HCT116 (cell line): ENCODE measurements around the gene MEG3. TPM values are rescaled to one million over a fixed set of nuclear protein-coding genes. Genes with fewer than 3 reads are reported as not detected.

Source experiments
- ATAC-seq: fragments of 200-7000 bp; cut with Tn5 transposase; 2 replicates; pipeline ENCODE4 v1.9.1; 2020; ENCODE audit warnings: mild to moderate bottlenecking, moderate library complexity
- BruUV-seq: library from RNA; stranded (reverse); fragments of 400-500 nt; replicated peaks from 2 replicates; lab custom pipeline; 2021; lab: Mats Ljungman, UMichigan
- CTCF ChIA-PET: fragments of 300-600 bp; sonication (Branson Sonifier 250); formaldehyde crosslinking; loops from one replicate; lab custom pipeline; 2021; ENCODE audit warnings: antibody characterized with exemption; lab: Charles Lee
- POLR2A ChIA-PET: fragments of 300-600, 350-600 bp; sonication (Branson Sonifier 250); formaldehyde crosslinking; loops from one replicate; lab custom pipeline; 2021; ENCODE audit warnings: antibody characterized with exemption; lab: Charles Lee
- RAD21 ChIA-PET, 2 experiments: fragments of 300-600 bp; sonication (Branson Sonifier 250); formaldehyde crosslinking; loops; one replicate each; lab custom pipeline; 2023; ENCODE audit warnings: low total read pairs in 2 of 2; ENCODE audit not compliant: uncharacterized antibody in 2 of 2, unreplicated experiment in 2 of 2, low non-redundant PET in 1 of 2; lab: Charles Lee
- DNase-seq: peaks from one replicate; pipeline ENCODE4 v3.0.0-alpha.2; 2010; ENCODE audit warnings: low read depth, low spot score
- H2AFZ ChIP-seq: fragments of 200-600 bp; shearing (Covaris generic), sonication (generic); 2 replicates; pipeline ENCODE4 v1.6.1; 2017; ENCODE audit warnings: low read depth, mixed run types, mixed read lengths, antibody characterized with exemption, low read length; ENCODE audit not compliant: poor library complexity, severe bottlenecking
- H3K27ac ChIP-seq: 2 replicates; pipeline ENCODE4 v1.5.1; 2012; ENCODE audit warnings: low read depth, low read length
- H3K27me3 ChIP-seq: fragments of 200-600 bp; sonication (generic); 2 replicates; pipeline ENCODE4 v1.6.1; 2016; ENCODE audit warnings: mixed run types, low read length, mixed read lengths; ENCODE audit not compliant: insufficient read depth
- H3K36me3 ChIP-seq, 2 experiments: fragments of 200-500 bp in 1 of 2; fragments of 200-600 bp in 1 of 2; sonication (Bioruptor generic) in 1 of 2; sonication (generic) in 1 of 2; 2 replicates each; pipeline versions ENCODE4 v1.5.1 to v1.6.1; 2014 to 2016; ENCODE audit warnings: low read length in 2 of 2, inconsistent platforms in 1 of 2, mixed read lengths in 1 of 2, mixed run types in 1 of 2; ENCODE audit not compliant: insufficient read depth in 2 of 2, control insufficient read depth in 1 of 2
- H3K4me1 ChIP-seq, 2 experiments: fragments of 200-600 bp in 1 of 2; sonication (generic) in 1 of 2; 2 replicates each; pipeline versions ENCODE4 v1.5.1 to v1.6.1; 2012 to 2017; ENCODE audit warnings: low read length in 2 of 2, inconsistent platforms in 1 of 2, mild to moderate bottlenecking in 1 of 2, mixed read lengths in 1 of 2, mixed run types in 1 of 2, moderate library complexity in 1 of 2; ENCODE audit not compliant: insufficient read depth in 2 of 2, control insufficient read depth in 1 of 2
- H3K4me2 ChIP-seq: fragments of 200-600 bp; sonication (generic); 2 replicates; pipeline ENCODE4 v1.6.1; 2017; ENCODE audit warnings: mixed run types, low read length, mixed read lengths
- H3K4me3 ChIP-seq, 2 experiments: fragments of 200-600 bp in 1 of 2; sonication (generic) in 1 of 2; replicated peaks in 1 of 2; 2 replicates each; pipeline ENCODE4 v1.5.1; 2011 to 2016; ENCODE audit warnings: low read length in 2 of 2, control low read depth in 1 of 2, low read depth in 1 of 2, mild to moderate bottlenecking in 1 of 2, mixed read lengths in 1 of 2, mixed run types in 1 of 2
- H3K79me2 ChIP-seq: fragments of 200-600 bp; sonication (generic); 2 replicates; pipeline ENCODE4 v1.6.1; 2017; ENCODE audit warnings: mild to moderate bottlenecking, mixed run types, low read length, moderate library complexity, mixed read lengths; ENCODE audit not compliant: insufficient read depth
- H3K9ac ChIP-seq: fragments of 200-600 bp; sonication (generic); 2 replicates; pipeline ENCODE4 v1.6.1; 2016; ENCODE audit warnings: low read length, mixed read lengths
- H3K9me2 ChIP-seq: fragments of 200-600 bp; sonication (generic), shearing (Covaris generic); 2 replicates; pipeline ENCODE4 v1.6.1; 2017; ENCODE audit warnings: mixed run types, mild to moderate bottlenecking, moderate library complexity; ENCODE audit not compliant: insufficient read depth
- H3K9me3 ChIP-seq, 2 experiments: fragments of 200-500 bp in 1 of 2; fragments of 200-600 bp in 1 of 2; sonication (Bioruptor generic) in 1 of 2; sonication (generic) in 1 of 2; 2 replicates each; pipeline ENCODE4 v1.6.1; 2014 to 2017; ENCODE audit warnings: low read length in 2 of 2, mixed read lengths in 2 of 2, inconsistent platforms in 1 of 2, low read depth in 1 of 2, mild to moderate bottlenecking in 1 of 2, mixed run types in 1 of 2, moderate library complexity in 1 of 2; ENCODE audit not compliant: control insufficient read depth in 1 of 2, insufficient read depth in 1 of 2
- H4K20me1 ChIP-seq: fragments of 200-600 bp; sonication (generic), shearing (Covaris generic); 2 replicates; pipeline ENCODE4 v1.6.1; 2017; ENCODE audit warnings: mixed run types, mild to moderate bottlenecking, moderate library complexity; ENCODE audit not compliant: insufficient read depth
- CEBPB ChIP-seq: IDR thresholded peaks from 2 replicates; pipeline ENCODE4 v1.6.1; 2012; ENCODE audit warnings: low read depth
- EGR1 ChIP-seq: IDR thresholded peaks from 2 replicates; pipeline ENCODE4 v1.6.1; 2012; ENCODE audit warnings: low read depth
- EZH2 ChIP-seq: fragments of 200-600 bp; sonication (generic); IDR thresholded peaks from 2 replicates; pipeline ENCODE4 v1.6.1; 2017; ENCODE audit warnings: antibody characterized with exemption, mixed run types
- POLR2AphosphoS5 ChIP-seq: IDR thresholded peaks from 2 replicates; pipeline ENCODE4 v1.6.1; 2011; ENCODE audit warnings: mild to moderate bottlenecking, low read depth, low read length, moderate library complexity
- RAD21 ChIP-seq: IDR thresholded peaks from 2 replicates; pipeline ENCODE4 v1.6.1; 2012; ENCODE audit warnings: low read depth, mild to moderate bottlenecking
- SIN3A ChIP-seq: IDR thresholded peaks from 2 replicates; pipeline ENCODE4 v1.6.1; 2012; ENCODE audit warnings: low read depth
- SP1 ChIP-seq: IDR thresholded peaks from 2 replicates; pipeline ENCODE4 v1.6.1; 2012; ENCODE audit warnings: low read depth
- YY1 ChIP-seq: IDR thresholded peaks from 2 replicates; pipeline ENCODE4 v1.6.1; 2011; ENCODE audit warnings: low read length, low read depth, moderate library complexity, mild to moderate bottlenecking; ENCODE audit not compliant: insufficient replicate concordance; ENCODE audit errors: extremely low read depth
- ZFX ChIP-seq: fragments of 450-650 bp; IDR thresholded peaks from 2 replicates; pipeline ENCODE4 v1.6.1; 2017
- ZNF274 ChIP-seq: fragments of 200-500 bp; sonication (Bioruptor generic); IDR thresholded peaks from 2 replicates; pipeline ENCODE4 v1.6.1; 2014; ENCODE audit warnings: mild to moderate bottlenecking, low read depth, low read length, inconsistent platforms
- intact Hi-C: fragments of 100-400 bp; cut with micrococcal nuclease; formaldehyde crosslinking; loops from 2 replicates; pipeline ENCODE4 v1.10.0; 2022
- total RNA-seq: library from RNA; stranded (reverse); gene quantifications from one replicate; pipeline ENCODE4 v1.2.1, GENCODE V29; 2021; ENCODE audit not compliant: unreplicated experiment
- TF ChIP-seq, protein P1 (sequence below): IDR thresholded peaks from 2 replicates; pipeline ENCODE4 v1.6.1; 2012

The MEG3 gene
- total RNA-seq, 1 experiment from 2014 or later, result 2.5 TPM

DNA sequence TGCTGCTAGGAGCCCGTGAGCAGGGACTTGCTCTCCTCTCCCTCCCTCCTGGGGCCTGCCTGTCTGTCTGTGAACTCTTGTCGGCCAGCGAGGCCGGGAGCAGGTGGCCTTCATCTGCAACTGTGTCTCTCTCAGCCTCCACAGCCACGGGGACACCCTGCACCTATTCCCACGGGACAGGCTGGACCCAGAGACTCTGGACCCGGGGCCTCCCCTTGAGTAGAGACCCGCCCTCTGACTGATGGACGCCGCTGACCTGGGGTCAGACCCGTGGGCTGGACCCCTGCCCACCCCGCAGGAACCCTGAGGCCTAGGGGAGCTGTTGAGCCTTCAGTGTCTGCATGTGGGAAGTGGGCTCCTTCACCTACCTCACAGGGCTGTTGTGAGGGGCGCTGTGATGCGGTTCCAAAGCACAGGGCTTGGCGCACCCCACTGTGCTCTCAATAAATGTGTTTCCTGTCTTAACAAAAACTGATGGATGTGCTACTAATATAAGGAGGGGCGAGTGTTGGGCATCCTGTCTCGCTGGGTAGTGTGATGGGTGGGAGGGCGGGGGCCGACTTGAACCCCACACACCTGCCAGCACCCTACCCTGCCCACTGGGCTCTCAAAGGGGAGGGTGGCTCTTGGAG, 34.8 kb downstream of the MEG3 start:
- ChIA-PET POLR2A (no interaction called here), RAD21 (no interaction called here), CTCF (no interaction called here)
- no peak for DNase-seq
- intact Hi-C loops, result no loop called here
- no peak overlapping the region for H3K27ac ChIP-seq
- peaks cover 0 to 16% of the 10 kb centered on the region in 2 experiments; a peak in 2 of 4 replicates for H3K4me1 ChIP-seq
- no peaks in the 10 kb centered on the region for H3K9me3 ChIP-seq
- no peak overlapping the region for H2AFZ ChIP-seq
- no peak overlapping the region for H3K4me2 ChIP-seq
- H3K9ac ChIP-seq, result no peak overlapping the region
- no peaks in the 10 kb centered on the region; the same call in 1 of the 2 replicates for H3K27me3 ChIP-seq
- TF ChIP-seq POLR2AphosphoS5 (no peak), ZFX (no peak), ZNF274 (no peak), YY1 (no peak), EGR1 (no peak), EZH2 (no peak), RAD21 (no peak), CEBPB (no peak), SP1 (no peak), SIN3A (no peak)
- TF ChIP-seq, protein P1, sequence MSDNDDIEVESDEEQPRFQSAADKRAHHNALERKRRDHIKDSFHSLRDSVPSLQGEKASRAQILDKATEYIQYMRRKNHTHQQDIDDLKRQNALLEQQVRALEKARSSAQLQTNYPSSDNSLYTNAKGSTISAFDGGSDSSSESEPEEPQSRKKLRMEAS, result no peak
- no peak for ATAC-seq
- BruUV-seq, result no TSS peak
- H4K20me1 ChIP-seq, result no peaks in the 10 kb centered on the region
- no peak overlapping the region for H3K4me3 ChIP-seq
- H3K9me2 ChIP-seq, result no peaks in the 10 kb centered on the region
- no peaks in the 10 kb centered on the region for H3K79me2 ChIP-seq
- H3K36me3 ChIP-seq, result no peaks in the 10 kb centered on the region
